ENCODE measurements around the gene HOXA5. TPM values are rescaled to one million over a fixed set of nuclear protein-coding genes. Genes with fewer than 3 reads are reported as not detected.
A peak's percentile ranks its signal among the peaks of the same experiment; 100 is the strongest.

The HOXA5 gene
- total and polyA plus RNA-seq, 10 of the 15 experiments (the other 5 are each of a cell fraction or from before 2014, with no cell fraction given), result 0.05 to 0.13 TPM; not detected in 8

DNA sequence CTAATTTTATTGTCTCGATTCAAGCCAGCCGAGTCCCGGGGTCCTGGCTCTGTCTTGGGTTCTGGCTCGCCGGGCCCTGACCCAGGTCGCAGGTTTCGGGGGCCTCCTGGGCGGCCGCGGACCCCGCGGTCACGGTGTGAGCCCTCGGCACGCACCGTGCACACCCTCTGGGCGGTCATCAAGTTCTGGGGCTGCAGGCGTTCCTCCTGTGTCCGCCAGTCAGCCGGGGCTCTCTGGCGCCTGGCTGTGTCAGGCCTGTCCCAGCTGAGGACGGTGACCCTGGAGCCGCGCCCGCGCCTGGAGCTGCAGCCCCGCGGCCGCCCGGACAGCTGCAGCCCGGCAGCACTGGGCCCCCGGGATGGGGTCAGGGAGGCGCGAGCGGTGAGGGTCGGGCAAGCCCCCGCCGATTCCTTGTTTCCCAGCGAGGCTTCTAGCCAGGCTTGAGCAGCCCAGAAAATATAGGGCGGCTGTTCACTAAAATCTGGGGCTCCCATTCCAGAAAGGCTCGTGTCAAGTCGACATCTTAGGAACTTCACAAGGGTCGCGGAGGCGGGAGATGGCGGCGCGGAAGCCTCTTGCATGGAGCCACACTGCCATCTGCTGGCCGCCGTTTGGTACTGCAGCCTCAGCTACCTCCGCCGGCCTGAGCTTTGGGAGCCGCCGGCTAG lies 17.2 kb upstream of the HOXA5 start (continued):
- TF ChIP-seq, protein P1, sequence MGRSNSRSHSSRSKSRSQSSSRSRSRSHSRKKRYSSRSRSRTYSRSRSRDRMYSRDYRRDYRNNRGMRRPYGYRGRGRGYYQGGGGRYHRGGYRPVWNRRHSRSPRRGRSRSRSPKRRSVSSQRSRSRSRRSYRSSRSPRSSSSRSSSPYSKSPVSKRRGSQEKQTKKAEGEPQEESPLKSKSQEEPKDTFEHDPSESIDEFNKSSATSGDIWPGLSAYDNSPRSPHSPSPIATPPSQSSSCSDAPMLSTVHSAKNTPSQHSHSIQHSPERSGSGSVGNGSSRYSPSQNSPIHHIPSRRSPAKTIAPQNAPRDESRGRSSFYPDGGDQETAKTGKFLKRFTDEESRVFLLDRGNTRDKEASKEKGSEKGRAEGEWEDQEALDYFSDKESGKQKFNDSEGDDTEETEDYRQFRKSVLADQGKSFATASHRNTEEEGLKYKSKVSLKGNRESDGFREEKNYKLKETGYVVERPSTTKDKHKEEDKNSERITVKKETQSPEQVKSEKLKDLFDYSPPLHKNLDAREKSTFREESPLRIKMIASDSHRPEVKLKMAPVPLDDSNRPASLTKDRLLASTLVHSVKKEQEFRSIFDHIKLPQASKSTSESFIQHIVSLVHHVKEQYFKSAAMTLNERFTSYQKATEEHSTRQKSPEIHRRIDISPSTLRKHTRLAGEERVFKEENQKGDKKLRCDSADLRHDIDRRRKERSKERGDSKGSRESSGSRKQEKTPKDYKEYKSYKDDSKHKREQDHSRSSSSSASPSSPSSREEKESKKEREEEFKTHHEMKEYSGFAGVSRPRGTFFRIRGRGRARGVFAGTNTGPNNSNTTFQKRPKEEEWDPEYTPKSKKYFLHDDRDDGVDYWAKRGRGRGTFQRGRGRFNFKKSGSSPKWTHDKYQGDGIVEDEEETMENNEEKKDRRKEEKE (IDR thresholded peaks at IDR 0.05), result no peak
- 0 out of 2 replicates have a peak, but pooled peaks have one; percentile 14 for TF ChIP-seq TCF12 (IDR thresholded peaks at IDR 0.05; ENCODE audit: low read depth, low read length)
- TF ChIP-seq PAX5 (IDR thresholded peaks at IDR 0.05; ENCODE audit: borderline replicate concordance, low read depth, low read length), result no peak
- TF ChIP-seq ZBTB11 (CRISPR knock-in tag; IDR thresholded peaks at IDR 0.05), result no peak
- 0 out of 2 replicates have a peak, but pooled peaks have one; percentile 43 for TF ChIP-seq IRF3 (IDR thresholded peaks at IDR 0.05)
- no peak for TF ChIP-seq KAT2A (conservative IDR thresholded peaks at IDR 0.05; ENCODE audit: control insufficient read depth, low read depth, low read length)
- no peak for TF ChIP-seq SRF (IDR thresholded peaks at IDR 0.05; ENCODE audit: low read depth in 2 of 2, low read length in 2 of 2)
- no peak for TF ChIP-seq IKZF2 (IDR thresholded peaks at IDR 0.05)
- peak; percentile 70 for TF ChIP-seq RAD21 (IDR thresholded peaks at IDR 0.05; ENCODE audit: insufficient read depth, low read depth, low read length)
- TF ChIP-seq SREBF2 (IDR thresholded peaks at IDR 0.05; ENCODE audit: low read length), result no peak
- TF ChIP-seq JUND (IDR thresholded peaks at IDR 0.05; ENCODE audit: low read depth, low read length), result no peak
- TF ChIP-seq ATF7 (IDR thresholded peaks at IDR 0.05; ENCODE audit: low read depth), result no peak
- TF ChIP-seq NR2C2 (IDR thresholded peaks at IDR 0.05; ENCODE audit: borderline replicate concordance, control insufficient read depth, insufficient read length, low read depth), result no peak
- TF ChIP-seq NFYA (IDR thresholded peaks at IDR 0.05; ENCODE audit: borderline replicate concordance, low read depth, low read length), result no peak
- TF ChIP-seq, protein P2, sequence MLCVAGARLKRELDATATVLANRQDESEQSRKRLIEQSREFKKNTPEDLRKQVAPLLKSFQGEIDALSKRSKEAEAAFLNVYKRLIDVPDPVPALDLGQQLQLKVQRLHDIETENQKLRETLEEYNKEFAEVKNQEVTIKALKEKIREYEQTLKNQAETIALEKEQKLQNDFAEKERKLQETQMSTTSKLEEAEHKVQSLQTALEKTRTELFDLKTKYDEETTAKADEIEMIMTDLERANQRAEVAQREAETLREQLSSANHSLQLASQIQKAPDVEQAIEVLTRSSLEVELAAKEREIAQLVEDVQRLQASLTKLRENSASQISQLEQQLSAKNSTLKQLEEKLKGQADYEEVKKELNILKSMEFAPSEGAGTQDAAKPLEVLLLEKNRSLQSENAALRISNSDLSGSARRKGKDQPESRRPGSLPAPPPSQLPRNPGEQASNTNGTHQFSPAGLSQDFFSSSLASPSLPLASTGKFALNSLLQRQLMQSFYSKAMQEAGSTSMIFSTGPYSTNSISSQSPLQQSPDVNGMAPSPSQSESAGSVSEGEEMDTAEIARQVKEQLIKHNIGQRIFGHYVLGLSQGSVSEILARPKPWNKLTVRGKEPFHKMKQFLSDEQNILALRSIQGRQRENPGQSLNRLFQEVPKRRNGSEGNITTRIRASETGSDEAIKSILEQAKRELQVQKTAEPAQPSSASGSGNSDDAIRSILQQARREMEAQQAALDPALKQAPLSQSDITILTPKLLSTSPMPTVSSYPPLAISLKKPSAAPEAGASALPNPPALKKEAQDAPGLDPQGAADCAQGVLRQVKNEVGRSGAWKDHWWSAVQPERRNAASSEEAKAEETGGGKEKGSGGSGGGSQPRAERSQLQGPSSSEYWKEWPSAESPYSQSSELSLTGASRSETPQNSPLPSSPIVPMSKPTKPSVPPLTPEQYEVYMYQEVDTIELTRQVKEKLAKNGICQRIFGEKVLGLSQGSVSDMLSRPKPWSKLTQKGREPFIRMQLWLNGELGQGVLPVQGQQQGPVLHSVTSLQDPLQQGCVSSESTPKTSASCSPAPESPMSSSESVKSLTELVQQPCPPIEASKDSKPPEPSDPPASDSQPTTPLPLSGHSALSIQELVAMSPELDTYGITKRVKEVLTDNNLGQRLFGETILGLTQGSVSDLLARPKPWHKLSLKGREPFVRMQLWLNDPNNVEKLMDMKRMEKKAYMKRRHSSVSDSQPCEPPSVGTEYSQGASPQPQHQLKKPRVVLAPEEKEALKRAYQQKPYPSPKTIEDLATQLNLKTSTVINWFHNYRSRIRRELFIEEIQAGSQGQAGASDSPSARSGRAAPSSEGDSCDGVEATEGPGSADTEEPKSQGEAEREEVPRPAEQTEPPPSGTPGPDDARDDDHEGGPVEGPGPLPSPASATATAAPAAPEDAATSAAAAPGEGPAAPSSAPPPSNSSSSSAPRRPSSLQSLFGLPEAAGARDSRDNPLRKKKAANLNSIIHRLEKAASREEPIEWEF (IDR thresholded peaks at IDR 0.05; ENCODE audit: insufficient replicate concordance, low read depth, low read length), result no peak
- TF ChIP-seq HDAC6 (IDR thresholded peaks at IDR 0.05; ENCODE audit: unreplicated experiment), result no peak
- TF ChIP-seq SIX5 (IDR thresholded peaks at IDR 0.05; ENCODE audit: low read depth, low read length, severe bottlenecking), result no peak
